ENCODE results near the gene TRIM22. TPM values are rescaled to one million over a fixed set of nuclear protein-coding genes. Genes with fewer than 3 reads are reported as not detected.

Gene TRIM22
- polyA plus RNA-seq, 2 donors: 13.4 to 18.3 TPM

GRCh38 chr11:5726351-5726750, 36.8 kb downstream of the TRIM22 start:
- Histone ChIP-seq H3K27me3 (ENCODE audit: control insufficient read depth in 1 of 2, insufficient read depth in 2 of 2, low read length in 2 of 2) (no peaks in the 10 kb centered on the region), H3K27ac (ENCODE audit: low read depth in 2 of 2, low read length in 1 of 2) (no peak overlapping the region), H3K36me3 (ENCODE audit: control insufficient read depth in 2 of 2, insufficient read depth in 2 of 2, low read length in 1 of 2) (no peaks in the 10 kb centered on the region), H3K4me3 (ENCODE audit: low read depth in 1 of 2, low read length in 2 of 2) (no peak overlapping the region), H3K4me1 (ENCODE audit: control insufficient read depth in 2 of 2, insufficient read depth in 2 of 2, low read length in 1 of 2) (no peaks in the 10 kb centered on the region), H3K9me3 (ENCODE audit: control insufficient read depth in 2 of 2, insufficient read depth in 1 of 2, low read depth in 1 of 2, low read length in 1 of 2) (no peaks in the 10 kb centered on the region)
- 86 to 93% methylated on average over 1 of the region's 1 CpG for WGBS, 2 donors

DNA sequence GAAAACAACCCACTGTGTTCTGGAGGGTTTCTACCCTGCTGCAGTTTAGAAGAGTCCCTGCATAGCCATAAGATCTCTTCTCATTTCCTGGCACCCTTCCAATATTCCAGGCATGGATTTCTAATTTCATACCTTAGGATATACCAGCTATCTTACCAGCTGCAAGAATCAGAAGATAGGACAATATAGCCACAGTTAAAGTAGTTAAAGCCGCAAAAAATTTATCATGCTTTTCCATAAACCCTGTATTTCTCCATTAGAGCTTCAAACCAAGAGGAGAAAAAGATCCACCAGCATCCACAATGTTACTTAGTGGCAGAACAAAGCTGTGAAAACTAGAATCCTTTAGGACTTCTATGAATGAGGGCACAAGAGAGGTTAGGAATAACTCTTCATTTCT, 38.1 kb downstream of the TRIM22 start:
- H3K4me1 ChIP-seq (ENCODE audit: control insufficient read depth in 2 of 2, insufficient read depth in 2 of 2, low read length in 1 of 2): no peaks in the 10 kb centered on the region
- H3K4me3 ChIP-seq (ENCODE audit: low read depth in 1 of 2, low read length in 2 of 2): no peak overlapping the region
- H3K27me3 ChIP-seq (ENCODE audit: control insufficient read depth in 1 of 2, insufficient read depth in 2 of 2, low read length in 2 of 2): no peaks in the 10 kb centered on the region
- no peaks in the 10 kb centered on the region for H3K36me3 ChIP-seq (ENCODE audit: control insufficient read depth in 2 of 2, insufficient read depth in 2 of 2, low read length in 1 of 2)
- 92 to 97% methylated on average over 1 of the region's 1 CpG for WGBS, 2 donors
- no peak overlapping the region for H3K27ac ChIP-seq (ENCODE audit: low read depth in 2 of 2, low read length in 1 of 2)
- no peaks in the 10 kb centered on the region for H3K9me3 ChIP-seq (ENCODE audit: control insufficient read depth in 2 of 2, insufficient read depth in 1 of 2, low read depth in 1 of 2, low read length in 1 of 2)

- 48 to 68% methylated on average over 1 of the region's 1 CpG for WGBS, 2 donors
- H3K36me3 ChIP-seq (ENCODE audit: control insufficient read depth in 2 of 2, insufficient read depth in 2 of 2, low read length in 1 of 2): no peaks in the 10 kb centered on the region
- no peak within 1 kb of the TSS for H3K27ac ChIP-seq (ENCODE audit: low read depth in 2 of 2, low read length in 1 of 2)
- H3K9me3 ChIP-seq (ENCODE audit: control insufficient read depth in 2 of 2, insufficient read depth in 1 of 2, low read depth in 1 of 2, low read length in 1 of 2): peaks cover 3% of the 10 kb centered on the region in 2 donors
- H3K4me1 ChIP-seq (ENCODE audit: control insufficient read depth in 2 of 2, insufficient read depth in 2 of 2, low read length in 1 of 2): no peaks in the 10 kb centered on the region
- no peak within 1 kb of the TSS for H3K4me3 ChIP-seq (ENCODE audit: low read depth in 1 of 2, low read length in 2 of 2)
- no peaks in the 10 kb centered on the region for H3K27me3 ChIP-seq (ENCODE audit: control insufficient read depth in 1 of 2, insufficient read depth in 2 of 2, low read length in 2 of 2)
Observed at GRCh38 chr11:5736396-5736795, 46.8 kb downstream of the TRIM22 start, which contains the start of gene OR56B1. Gene OR56B1, plus strand, starts transcription at chr11:5736448. Its CDS starts 69 bp downstream, at chr11:5736517.

- H3K4me3 ChIP-seq (ENCODE audit: low read depth in 1 of 2, low read length in 2 of 2): no peak overlapping the region
- H3K27ac ChIP-seq (ENCODE audit: low read depth in 2 of 2, low read length in 1 of 2): no peak overlapping the region
- no peaks in the 10 kb centered on the region for H3K36me3 ChIP-seq (ENCODE audit: control insufficient read depth in 2 of 2, insufficient read depth in 2 of 2, low read length in 1 of 2)
- no peaks in the 10 kb centered on the region for H3K27me3 ChIP-seq (ENCODE audit: control insufficient read depth in 1 of 2, insufficient read depth in 2 of 2, low read length in 2 of 2)
- peaks cover 4% of the 10 kb centered on the region in 2 donors for H3K9me3 ChIP-seq (ENCODE audit: control insufficient read depth in 2 of 2, insufficient read depth in 1 of 2, low read depth in 1 of 2, low read length in 1 of 2)
- H3K4me1 ChIP-seq (ENCODE audit: control insufficient read depth in 2 of 2, insufficient read depth in 2 of 2, low read length in 1 of 2): no peaks in the 10 kb centered on the region
Observed at GRCh38 chr11:5737091-5737490, 47.5 kb downstream of the TRIM22 start.

GRCh38 chr11:5737670-5738392, 48.2 kb downstream of the TRIM22 start:
- H3K36me3 ChIP-seq (ENCODE audit: control insufficient read depth in 2 of 2, insufficient read depth in 2 of 2, low read length in 1 of 2): no peaks in the 10 kb centered on the region
- H3K27me3 ChIP-seq (ENCODE audit: control insufficient read depth in 1 of 2, insufficient read depth in 2 of 2, low read length in 2 of 2): no peaks in the 10 kb centered on the region
- H3K4me3 ChIP-seq (ENCODE audit: low read depth in 1 of 2, low read length in 2 of 2): no peak overlapping the region
- WGBS, 2 donors: 70 to 78% methylated on average over 6 of the region's 6 CpGs
- H3K27ac ChIP-seq (ENCODE audit: low read depth in 2 of 2, low read length in 1 of 2): no peak overlapping the region
- H3K4me1 ChIP-seq (ENCODE audit: control insufficient read depth in 2 of 2, insufficient read depth in 2 of 2, low read length in 1 of 2): no peaks in the 10 kb centered on the region
- peaks cover 4% of the 10 kb centered on the region in 2 donors for H3K9me3 ChIP-seq (ENCODE audit: control insufficient read depth in 2 of 2, insufficient read depth in 1 of 2, low read depth in 1 of 2, low read length in 1 of 2)

- Histone ChIP-seq H3K36me3 (ENCODE audit: control insufficient read depth in 2 of 2, insufficient read depth in 2 of 2, low read length in 1 of 2) (no peaks in the 10 kb centered on the region), H3K9me3 (ENCODE audit: control insufficient read depth in 2 of 2, insufficient read depth in 1 of 2, low read depth in 1 of 2, low read length in 1 of 2) (peaks cover 4% of the 10 kb centered on the region in 2 donors), H3K27ac (ENCODE audit: low read depth in 2 of 2, low read length in 1 of 2) (no peak overlapping the region), H3K4me3 (ENCODE audit: low read depth in 1 of 2, low read length in 2 of 2) (no peak overlapping the region), H3K4me1 (ENCODE audit: control insufficient read depth in 2 of 2, insufficient read depth in 2 of 2, low read length in 1 of 2) (no peaks in the 10 kb centered on the region), H3K27me3 (ENCODE audit: control insufficient read depth in 1 of 2, insufficient read depth in 2 of 2, low read length in 2 of 2) (no peaks in the 10 kb centered on the region)
- WGBS, 2 donors: 29 to 49% methylated on average over 1 of the region's 1 CpG
Observed at GRCh38 chr11:5738431-5738830, 48.8 kb downstream of the TRIM22 start.

- Histone ChIP-seq H3K4me3 (ENCODE audit: low read depth in 1 of 2, low read length in 2 of 2) (no peak overlapping the region), H3K36me3 (ENCODE audit: control insufficient read depth in 2 of 2, insufficient read depth in 2 of 2, low read length in 1 of 2) (no peaks in the 10 kb centered on the region), H3K27ac (ENCODE audit: low read depth in 2 of 2, low read length in 1 of 2) (no peak overlapping the region), H3K9me3 (ENCODE audit: control insufficient read depth in 2 of 2, insufficient read depth in 1 of 2, low read depth in 1 of 2, low read length in 1 of 2) (no peaks in the 10 kb centered on the region), H3K4me1 (ENCODE audit: control insufficient read depth in 2 of 2, insufficient read depth in 2 of 2, low read length in 1 of 2) (no peaks in the 10 kb centered on the region), H3K27me3 (ENCODE audit: control insufficient read depth in 1 of 2, insufficient read depth in 2 of 2, low read length in 2 of 2) (no peaks in the 10 kb centered on the region)
- WGBS, 2 donors: 81 to 87% methylated on average over 3 of the region's 3 CpGs
Observed at GRCh38 chr11:5746614-5747013, 57.0 kb downstream of the TRIM22 start.

DNA sequence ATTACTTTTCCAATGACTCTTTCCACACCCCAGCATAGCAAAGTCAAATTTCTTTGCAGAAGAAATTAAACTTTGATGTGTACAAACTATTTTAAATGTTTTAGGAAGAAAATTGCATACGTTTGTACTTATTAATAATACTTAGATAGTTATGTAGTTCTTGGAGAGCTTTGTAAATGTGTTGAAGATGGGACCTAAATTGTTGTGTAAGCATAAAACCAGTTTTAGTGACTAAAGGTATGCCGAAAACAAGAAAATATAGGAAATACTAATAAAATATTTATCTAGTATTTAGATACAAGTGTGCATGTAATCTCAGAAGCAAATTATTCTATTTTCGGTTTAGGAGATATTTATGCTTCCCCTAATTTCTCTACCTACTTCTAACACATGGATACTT, 60.2 kb downstream of the TRIM22 start:
- Histone ChIP-seq H3K9me3 (ENCODE audit: control insufficient read depth in 2 of 2, insufficient read depth in 1 of 2, low read depth in 1 of 2, low read length in 1 of 2) (no peaks in the 10 kb centered on the region), H3K27ac (ENCODE audit: low read depth in 2 of 2, low read length in 1 of 2) (no peak overlapping the region), H3K27me3 (ENCODE audit: control insufficient read depth in 1 of 2, insufficient read depth in 2 of 2, low read length in 2 of 2) (no peaks in the 10 kb centered on the region), H3K4me1 (ENCODE audit: control insufficient read depth in 2 of 2, insufficient read depth in 2 of 2, low read length in 1 of 2) (no peaks in the 10 kb centered on the region), H3K4me3 (ENCODE audit: low read depth in 1 of 2, low read length in 2 of 2) (no peak overlapping the region), H3K36me3 (ENCODE audit: control insufficient read depth in 2 of 2, insufficient read depth in 2 of 2, low read length in 1 of 2) (no peaks in the 10 kb centered on the region)
- WGBS, 2 donors: 76 to 84% methylated on average over 3 of the region's 3 CpGs

DNA sequence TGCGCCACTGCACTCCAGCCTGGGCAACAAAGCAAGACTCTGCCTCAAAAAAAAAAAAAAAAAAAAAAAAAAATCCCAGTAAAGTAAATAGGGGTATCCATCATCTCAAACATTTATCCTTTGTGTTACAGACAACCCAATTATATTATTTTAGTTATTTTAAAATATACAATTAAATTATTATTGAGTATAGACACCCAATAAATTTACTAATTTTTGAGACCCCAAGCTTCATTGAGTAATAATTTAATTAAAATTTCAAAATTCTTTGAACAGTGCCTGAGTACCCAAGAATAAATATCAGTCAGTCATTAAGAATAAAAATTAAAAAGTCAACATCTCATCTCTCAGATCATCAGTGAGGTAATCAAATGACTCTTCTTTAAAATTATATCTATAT, 64.4 kb downstream of the TRIM22 start, which contains the start of gene OR52N4:
TSS of gene OR52N4 (plus strand) at position 301 of the 400 bp plus-strand sequence. CDS start 498 bp downstream, outside the sequence.
- H3K27ac ChIP-seq (ENCODE audit: low read depth in 2 of 2, low read length in 1 of 2): no peak within 1 kb of the TSS
- H3K9me3 ChIP-seq (ENCODE audit: control insufficient read depth in 2 of 2, insufficient read depth in 1 of 2, low read depth in 1 of 2, low read length in 1 of 2): no peaks in the 10 kb centered on the region
- H3K27me3 ChIP-seq (ENCODE audit: control insufficient read depth in 1 of 2, insufficient read depth in 2 of 2, low read length in 2 of 2): no peaks in the 10 kb centered on the region
- H3K4me3 ChIP-seq (ENCODE audit: low read depth in 1 of 2, low read length in 2 of 2): no peak within 1 kb of the TSS
- H3K36me3 ChIP-seq (ENCODE audit: control insufficient read depth in 2 of 2, insufficient read depth in 2 of 2, low read length in 1 of 2): no peaks in the 10 kb centered on the region
- no peaks in the 10 kb centered on the region for H3K4me1 ChIP-seq (ENCODE audit: control insufficient read depth in 2 of 2, insufficient read depth in 2 of 2, low read length in 1 of 2)
- WGBS, 2 donors: 78 to 92% methylated on average over 1 of the region's 1 CpG

Measured in esophagus (tissue), 2 donors.